Nephron (organoid): ENCODE measurements around the gene RETSAT.

Source experiments
- H3K27ac Mint-ChIP-seq, 3 experiments: 2 replicates each; pipeline ENCODE4 v1.8.0; 2020; ENCODE audit warnings: mixed read lengths in 3 of 3, mild to moderate bottlenecking in 2 of 3, moderate library complexity in 1 of 3
- H3K27me3 Mint-ChIP-seq: 2 replicates; pipeline ENCODE4 v1.8.0; 2021; ENCODE audit warnings: low read depth, mild to moderate bottlenecking, moderate library complexity, mixed read lengths
- H3K36me3 Mint-ChIP-seq: 2 replicates; pipeline ENCODE4 v1.8.0; 2020; ENCODE audit warnings: low read depth, mixed read lengths
- H3K4me1 Mint-ChIP-seq: 2 replicates; pipeline ENCODE4 v1.8.0; 2020; ENCODE audit warnings: mixed read lengths
- H3K4me3 Mint-ChIP-seq, 3 experiments: 2 replicates each; pipeline ENCODE4 v1.8.0; 2020; ENCODE audit warnings: mild to moderate bottlenecking in 3 of 3, mixed read lengths in 3 of 3, moderate library complexity in 2 of 3
- H3K9me3 Mint-ChIP-seq: 2 replicates; pipeline ENCODE4 v1.8.0; 2020; ENCODE audit warnings: mixed read lengths
- TF ChIP-seq, protein P1 (sequence below), 3 experiments: fragments of 200-600 bp; sonication (generic); IDR thresholded peaks; one replicate each; pipeline ENCODE4 v1.5.0; 2021; ENCODE audit warnings: antibody characterized with exemption in 3 of 3; ENCODE audit not compliant: unreplicated experiment in 3 of 3

Gene RETSAT

DNA sequence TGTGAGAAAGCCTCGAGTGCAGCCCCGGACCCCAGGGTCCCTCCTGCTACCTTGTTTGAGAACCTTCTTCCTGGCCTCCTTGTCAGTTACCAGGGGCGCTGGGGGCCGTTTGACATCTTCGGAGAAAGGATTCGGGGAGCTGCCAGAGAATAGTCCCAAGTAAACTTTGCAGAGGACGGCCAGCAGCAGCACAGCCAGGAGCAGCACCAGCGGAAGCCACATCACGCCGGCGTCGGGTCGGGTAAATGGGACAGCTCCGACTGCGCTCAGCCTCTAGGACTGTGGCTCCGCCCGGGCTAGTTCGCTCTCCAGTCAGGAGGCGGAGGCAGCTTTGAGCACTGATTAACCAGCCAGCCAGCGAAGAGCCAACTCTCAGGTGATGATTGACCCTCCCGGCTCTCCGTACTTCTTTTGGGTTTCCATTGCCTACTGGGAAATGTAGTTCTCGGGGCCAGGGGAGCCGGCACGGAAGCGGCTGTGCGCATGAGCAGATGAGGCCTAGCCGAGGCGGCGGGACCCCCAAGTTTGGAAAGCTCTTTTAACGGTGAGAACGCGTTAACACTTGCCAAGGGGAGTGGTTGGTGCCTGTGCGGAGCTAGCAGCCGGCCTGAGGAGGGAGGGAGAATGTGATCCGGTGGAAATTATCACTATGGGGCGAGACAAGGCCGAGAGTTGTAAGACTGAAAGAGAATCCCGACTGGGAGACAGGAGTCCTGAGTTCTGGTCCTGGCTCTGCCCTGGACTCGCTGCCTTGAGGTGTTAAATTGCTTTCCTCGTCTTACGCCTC is at the start of gene RETSAT, which contains the start of gene ELMOD3:
Gene RETSAT (minus strand): TSS at position 243 of the 787 bp plus-strand sequence. CDS start 21 bp downstream, at position 222.
Gene ELMOD3 (plus strand): TSS at position 484 of the 787 bp plus-strand sequence. CDS start 2,430 bp downstream, outside the sequence.
- Mint-ChIP-seq H3K4me1 (peaks cover 34% of the 10 kb centered on the region), H3K9me3 (no peaks in the 10 kb centered on the region), H3K27ac (peak within 1 kb of the TSS; percentile 80 to 94 (median 93)), H3K27me3 (no peaks in the 10 kb centered on the region), H3K4me3 (peak within 1 kb of the TSS; percentile 97 to 99 (median 98)), H3K36me3 (peaks cover 30% of the 10 kb centered on the region)
- TF ChIP-seq, protein P1, sequence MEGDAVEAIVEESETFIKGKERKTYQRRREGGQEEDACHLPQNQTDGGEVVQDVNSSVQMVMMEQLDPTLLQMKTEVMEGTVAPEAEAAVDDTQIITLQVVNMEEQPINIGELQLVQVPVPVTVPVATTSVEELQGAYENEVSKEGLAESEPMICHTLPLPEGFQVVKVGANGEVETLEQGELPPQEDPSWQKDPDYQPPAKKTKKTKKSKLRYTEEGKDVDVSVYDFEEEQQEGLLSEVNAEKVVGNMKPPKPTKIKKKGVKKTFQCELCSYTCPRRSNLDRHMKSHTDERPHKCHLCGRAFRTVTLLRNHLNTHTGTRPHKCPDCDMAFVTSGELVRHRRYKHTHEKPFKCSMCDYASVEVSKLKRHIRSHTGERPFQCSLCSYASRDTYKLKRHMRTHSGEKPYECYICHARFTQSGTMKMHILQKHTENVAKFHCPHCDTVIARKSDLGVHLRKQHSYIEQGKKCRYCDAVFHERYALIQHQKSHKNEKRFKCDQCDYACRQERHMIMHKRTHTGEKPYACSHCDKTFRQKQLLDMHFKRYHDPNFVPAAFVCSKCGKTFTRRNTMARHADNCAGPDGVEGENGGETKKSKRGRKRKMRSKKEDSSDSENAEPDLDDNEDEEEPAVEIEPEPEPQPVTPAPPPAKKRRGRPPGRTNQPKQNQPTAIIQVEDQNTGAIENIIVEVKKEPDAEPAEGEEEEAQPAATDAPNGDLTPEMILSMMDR (IDR thresholded peaks at IDR 0.05; ENCODE audit: unreplicated experiment in 3 of 3): no peak

DNA sequence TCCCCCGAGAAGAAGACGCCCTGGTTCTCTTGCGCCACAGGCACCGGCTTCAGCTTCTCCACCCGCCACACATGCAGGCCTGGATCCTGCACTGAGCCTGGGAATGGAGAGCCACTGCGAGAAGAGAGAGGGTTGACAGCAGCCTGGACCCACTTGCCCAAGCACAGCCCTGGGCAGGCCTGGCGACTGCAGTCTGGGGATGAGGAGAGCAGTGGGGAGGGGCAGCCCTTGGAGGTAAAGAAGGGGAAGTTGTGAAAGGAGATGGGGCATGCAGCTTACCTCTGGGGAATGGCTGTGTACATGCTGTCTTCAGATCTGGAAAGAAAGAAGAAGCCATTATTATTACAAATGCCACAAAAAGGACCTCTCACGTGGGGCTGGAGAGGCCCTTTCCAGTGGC is 47.5 kb upstream of the RETSAT start:
- H3K4me3 Mint-ChIP-seq: no peak overlapping the region

DNA sequence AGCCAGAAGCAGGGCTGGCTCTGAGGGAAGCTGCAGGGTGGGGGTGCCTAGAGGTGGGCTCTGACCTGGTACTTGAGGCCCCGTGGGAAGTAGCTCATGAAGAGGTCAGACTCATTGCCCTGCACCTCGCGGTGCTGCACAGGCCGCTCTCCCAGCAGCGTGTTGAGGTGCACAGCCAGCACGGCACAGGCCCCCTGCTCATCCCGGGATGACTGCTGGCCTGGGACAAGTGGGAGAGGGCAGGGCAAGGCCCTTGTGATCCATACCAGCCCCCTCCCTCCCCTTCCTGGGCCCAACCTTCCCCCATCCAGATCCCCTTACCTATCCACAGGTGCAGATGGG is 47.1 kb upstream of the RETSAT start:
- TF ChIP-seq, protein P1 (IDR thresholded peaks at IDR 0.05; ENCODE audit: unreplicated experiment in 3 of 3): no peak
- Mint-ChIP-seq H3K4me1 (peaks cover 11% of the 10 kb centered on the region), H3K4me3 (no peak overlapping the region), H3K27ac (no peak overlapping the region), H3K9me3 (peaks cover 11% of the 10 kb centered on the region), H3K36me3 (peaks cover 19% of the 10 kb centered on the region), H3K27me3 (no peaks in the 10 kb centered on the region)

More for the DNA sequence above, 47.5 kb upstream of the RETSAT start:
- Mint-ChIP-seq H3K27me3 (no peaks in the 10 kb centered on the region), H3K9me3 (peaks cover 11% of the 10 kb centered on the region), H3K36me3 (peaks cover 19% of the 10 kb centered on the region), H3K4me1 (peaks cover 7% of the 10 kb centered on the region), H3K27ac (no peak overlapping the region)
- TF ChIP-seq, protein P1 (IDR thresholded peaks at IDR 0.05; ENCODE audit: unreplicated experiment in 3 of 3): no peak

DNA sequence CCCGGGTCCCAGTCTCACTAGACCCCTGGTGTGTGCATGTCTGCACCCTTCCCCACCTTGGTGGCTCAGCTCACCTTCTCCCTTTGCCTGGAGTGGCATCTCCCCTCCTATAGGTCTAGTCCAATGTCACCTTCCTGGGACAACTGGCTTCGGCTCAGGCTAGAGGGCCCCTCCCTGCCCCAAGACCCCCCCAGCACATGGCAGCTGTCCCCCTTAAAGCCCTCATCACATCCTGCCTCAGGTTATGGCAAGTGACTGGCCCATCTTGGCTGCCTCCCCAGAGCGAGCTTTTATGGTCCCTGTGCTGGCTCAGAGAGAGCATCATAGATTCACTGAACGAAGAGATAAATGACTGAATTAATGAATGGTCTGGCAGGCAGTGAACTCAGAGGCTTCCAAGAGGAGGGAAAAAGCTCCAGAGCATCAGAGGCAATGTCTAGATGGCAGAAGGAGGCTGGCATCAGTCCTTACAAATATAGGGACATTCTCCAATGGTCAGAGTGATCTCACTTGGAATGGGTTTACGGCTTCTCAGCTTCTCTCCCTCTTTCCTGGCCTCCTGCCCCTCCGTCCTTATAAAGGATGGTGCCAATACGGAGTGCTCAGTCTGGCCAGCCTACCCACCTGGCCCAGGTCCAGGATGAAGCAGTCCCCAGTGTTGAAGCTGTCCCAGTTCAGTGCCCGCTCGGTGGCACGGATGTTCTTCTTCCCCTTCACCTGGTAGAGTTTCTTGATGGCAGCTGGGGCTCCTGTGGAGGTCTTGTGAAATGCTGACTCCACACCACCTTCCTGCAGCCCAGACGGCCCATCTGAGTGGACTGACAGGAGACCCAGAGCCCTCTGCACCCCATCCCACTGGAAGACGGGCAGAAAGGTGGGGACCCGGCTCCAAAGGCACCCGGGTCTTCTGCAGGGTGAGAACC is 46.5 kb upstream of the RETSAT start:
- Mint-ChIP-seq H3K4me1 (peaks cover 14% of the 10 kb centered on the region), H3K4me3 (no peak overlapping the region), H3K9me3 (peaks cover 11% of the 10 kb centered on the region), H3K36me3 (peaks cover 19% of the 10 kb centered on the region), H3K27ac (no peak overlapping the region), H3K27me3 (no peaks in the 10 kb centered on the region)
- TF ChIP-seq, protein P1 (IDR thresholded peaks at IDR 0.05; ENCODE audit: unreplicated experiment in 3 of 3): no peak

DNA sequence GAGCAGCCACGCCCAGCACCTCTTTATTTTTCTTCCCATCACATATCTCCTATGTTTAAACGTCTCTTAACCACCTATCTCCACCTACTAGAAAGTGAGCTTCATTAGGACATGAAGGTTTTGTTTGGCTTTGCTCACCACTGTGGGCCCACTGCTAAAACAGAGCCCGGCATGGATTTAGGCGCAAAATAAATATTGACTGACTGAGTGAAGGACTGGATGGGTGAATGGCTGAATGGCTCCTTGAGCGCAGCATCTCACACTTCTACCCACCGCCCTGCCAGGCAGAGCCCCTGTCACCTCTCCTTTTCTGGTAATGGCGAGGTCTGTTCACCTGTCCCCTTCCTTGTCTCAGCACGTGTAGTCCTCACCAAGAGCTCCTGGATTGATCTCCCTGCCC is 45.7 kb upstream of the RETSAT start:
- no peak overlapping the region for H3K27ac Mint-ChIP-seq
- H3K9me3 Mint-ChIP-seq: peaks cover 11% of the 10 kb centered on the region
- no peaks in the 10 kb centered on the region for H3K27me3 Mint-ChIP-seq
- peaks cover 18% of the 10 kb centered on the region for H3K36me3 Mint-ChIP-seq
- H3K4me3 Mint-ChIP-seq: no peak overlapping the region
- H3K4me1 Mint-ChIP-seq: peaks cover 7% of the 10 kb centered on the region
- TF ChIP-seq, protein P1 (IDR thresholded peaks at IDR 0.05; ENCODE audit: unreplicated experiment in 3 of 3): no peak
